HEK293 (cell line): ENCODE results near the gene C9orf57.

Experiments
- KLF10 ChIP-seq: fragments of 450-650 bp; IDR thresholded peaks from 2 replicates; pipeline ENCODE4 v1.5.1; 2018; ENCODE audit warnings: missing biosample characterization, mild to moderate bottlenecking, missing genetic modification characterization
- PBX3 ChIP-seq: sonication (generic); formaldehyde crosslinking; IDR thresholded peaks from 2 replicates; pipeline ENCODE4 v1.8.1; 2022; ENCODE audit warnings: mild to moderate bottlenecking, moderate library complexity, missing genetic modification reagents
- PRDM1 ChIP-seq: fragments of 450-650 bp; formaldehyde crosslinking; IDR thresholded peaks from 2 replicates; pipeline ENCODE4; 2016; ENCODE audit warnings: missing biosample characterization, missing genetic modification characterization

GRCh38 chr9:72046630-72047456 is 13.6 kb downstream of the C9orf57 start:
- TF ChIP-seq PRDM1 (tag by site-specific recombination) (no peak), KLF10 (tag by site-specific recombination) (no peak), PBX3 (CRISPR knock-in tag) (no peak)
